Measurements from ENCODE around the gene MCTP1. TPM values are rescaled to one million over a fixed set of nuclear protein-coding genes. Genes with fewer than 3 reads are reported as not detected.

Gene MCTP1
- total and polyA plus RNA-seq, 2 of the 13 experiments (the other 11 are each of a cell fraction or from before 2014, with no cell fraction given) = 0.15 to 0.48 TPM

DNA sequence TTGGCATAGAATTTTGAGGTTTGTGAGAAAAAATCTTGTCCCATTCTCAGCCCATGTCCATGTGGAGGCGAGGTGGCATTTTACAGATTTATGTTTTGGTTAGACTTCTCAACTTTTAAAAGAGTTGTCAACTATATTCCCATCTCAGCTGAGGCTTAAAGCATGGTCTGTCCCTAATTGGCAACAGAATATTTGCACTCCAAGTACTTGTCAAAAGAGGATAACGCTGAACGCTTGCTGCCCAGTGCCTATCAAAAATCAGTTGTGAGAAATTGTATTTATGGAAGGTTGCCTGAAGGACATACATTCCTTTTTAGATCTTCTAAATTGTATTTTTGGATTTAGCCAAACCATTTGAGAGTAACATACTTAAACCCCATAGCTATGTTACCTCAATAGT, 464.4 kb downstream of the MCTP1 start:
- ChIA-PET CTCF (ENCODE audit: low intra/inter-chr PET ratio, low total read pairs) (no interaction called here), POLR2A (no interaction called here)
- TF ChIP-seq NR3C1 (CRISPR knock-in tag; IDR thresholded peaks at IDR 0.05) = no peak
- TF ChIP-seq ZNF264 (CRISPR knock-in tag; IDR thresholded peaks at IDR 0.05) = no peak
- TF ChIP-seq KDM1A (CRISPR knock-in tag; IDR thresholded peaks at IDR 0.05) = no peak
- TF ChIP-seq ZNF496 (CRISPR knock-in tag; IDR thresholded peaks at IDR 0.05; ENCODE audit: insufficient replicate concordance) = no peak
- no peak for TF ChIP-seq RARG (CRISPR knock-in tag; IDR thresholded peaks at IDR 0.05; ENCODE audit: low read depth)
- TF ChIP-seq ZNF552 (CRISPR knock-in tag; IDR thresholded peaks at IDR 0.05; ENCODE audit: borderline replicate concordance) = no peak
- TF ChIP-seq MYPOP (CRISPR knock-in tag; IDR thresholded peaks at IDR 0.05) = no peak
- no peak for TF ChIP-seq FUBP1 (CRISPR knock-in tag; IDR thresholded peaks at IDR 0.05; ENCODE audit: borderline replicate concordance)
- TF ChIP-seq DNMT1 (CRISPR knock-in tag; IDR thresholded peaks at IDR 0.05) = no peak
- TF ChIP-seq NR1H2 (CRISPR knock-in tag; IDR thresholded peaks at IDR 0.05; ENCODE audit: borderline replicate concordance, low read depth) = no peak
- TF ChIP-seq, protein P1, sequence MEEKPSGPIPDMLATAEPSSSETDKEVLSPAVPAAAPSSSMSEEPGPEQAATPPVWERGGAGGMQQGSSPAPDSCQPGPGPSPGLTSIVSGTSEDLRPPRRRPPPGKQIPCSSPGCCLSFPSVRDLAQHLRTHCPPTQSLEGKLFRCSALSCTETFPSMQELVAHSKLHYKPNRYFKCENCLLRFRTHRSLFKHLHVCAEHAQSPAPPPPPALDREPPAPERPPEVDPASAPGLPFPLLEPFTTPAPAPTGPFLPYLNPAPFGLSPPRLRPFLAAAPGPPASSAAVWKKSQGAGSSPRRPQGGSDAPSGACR (CRISPR knock-in tag; IDR thresholded peaks at IDR 0.05) = no peak
- TF ChIP-seq ZNF660 (CRISPR knock-in tag; IDR thresholded peaks at IDR 0.05; ENCODE audit: borderline replicate concordance, low read depth) = no peak
- TF ChIP-seq, protein P2, sequence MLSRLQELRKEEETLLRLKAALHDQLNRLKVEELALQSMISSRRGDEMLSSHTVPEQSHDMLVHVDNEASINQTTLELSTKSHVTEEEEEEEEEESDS (CRISPR knock-in tag; IDR thresholded peaks at IDR 0.05; ENCODE audit: borderline replicate concordance) = no peak
- no peaks in the 10 kb centered on the region for H4K20me1 ChIP-seq (ENCODE audit: insufficient read depth, low read length)
- no peak for DNase-seq (ENCODE audit: low spot score)
- BruUV-seq (replicated peaks) = no TSS peak
- no peak overlapping the region for H3K9ac ChIP-seq (ENCODE audit: insufficient read depth, low read depth, low read length)
- H3K4me3 ChIP-seq (replicated peaks in 1 of 3; ENCODE audit: insufficient read depth in 1 of 3, low read depth in 2 of 3, low read length in 3 of 3) = no peak overlapping the region
- H3K4me2 ChIP-seq (ENCODE audit: low read depth, low read length) = no peak overlapping the region
- 44% methylated on average over 3 of the region's 3 CpGs for WGBS (ENCODE audit: low lambda C conversion rate)
- no peak overlapping the region for H2AFZ ChIP-seq (ENCODE audit: low read length)
- no peak for ATAC-seq
- no peaks in the 10 kb centered on the region for H3K9me3 ChIP-seq (ENCODE audit: low read length)
- FAIRE-seq = no peak
- no peaks in the 10 kb centered on the region for H3K4me1 ChIP-seq (ENCODE audit: insufficient read depth, low read length)
- no peak overlapping the region for H3K27ac ChIP-seq (ENCODE audit: extremely low read length, insufficient read depth, low read length)
- H3K36me3 ChIP-seq (replicated peaks in 1 of 2; ENCODE audit: control insufficient read depth in 1 of 2, insufficient read depth in 2 of 2, low read length in 2 of 2) = no peaks in the 10 kb centered on the region
- no peaks in the 10 kb centered on the region; a peak in 1 of 5 replicates for H3K27me3 ChIP-seq (ENCODE audit: control insufficient read depth in 1 of 2, insufficient read depth in 2 of 2, low read length in 2 of 2)
- H3K79me2 ChIP-seq (ENCODE audit: insufficient read depth, low read length) = no peaks in the 10 kb centered on the region
- in situ Hi-C loops (cut with HindIII; ENCODE audit: extremely low pct_ligation_motif_present, low pct_unique_long_range_greater_than_20kb) = no loop called here
- intact Hi-C loops (cut with micrococcal nuclease; ENCODE audit: unreplicated experiment) = no loop called here
